ENCODE measurements around the gene BSND.
A peak's percentile ranks its signal among the peaks of the same experiment; 100 is the strongest.
"Not testable (repeated sequence)": the region's sequence is repeated elsewhere in the genome, so short reads cannot be mapped to it uniquely, and the experiment has no call there.

The BSND gene

DNA sequence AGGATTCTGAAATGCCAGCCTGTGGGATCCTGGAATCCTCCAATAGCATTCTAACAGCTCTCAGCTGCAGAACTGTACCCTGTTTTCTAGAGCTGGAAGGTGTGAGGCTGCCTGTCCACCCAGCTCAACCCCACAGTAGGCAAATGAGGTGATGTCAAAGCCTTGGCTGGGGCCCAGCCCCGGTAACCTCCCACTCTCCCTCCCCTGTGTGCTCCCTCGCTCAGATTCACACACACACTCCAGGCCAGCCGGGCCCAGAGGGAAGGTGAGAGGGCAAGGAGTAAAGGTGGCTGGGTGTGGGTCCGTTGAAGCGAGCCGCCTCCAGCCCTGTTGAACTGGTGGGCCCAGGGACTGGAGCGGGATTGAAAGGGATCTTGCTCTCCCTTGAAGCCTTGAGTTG is at the start of gene BSND:
TSS of gene BSND (plus strand) at position 257 of the 400 bp plus-strand sequence. CDS start 254 bp downstream, outside the sequence.
- no peak for DNase-seq

DNA sequence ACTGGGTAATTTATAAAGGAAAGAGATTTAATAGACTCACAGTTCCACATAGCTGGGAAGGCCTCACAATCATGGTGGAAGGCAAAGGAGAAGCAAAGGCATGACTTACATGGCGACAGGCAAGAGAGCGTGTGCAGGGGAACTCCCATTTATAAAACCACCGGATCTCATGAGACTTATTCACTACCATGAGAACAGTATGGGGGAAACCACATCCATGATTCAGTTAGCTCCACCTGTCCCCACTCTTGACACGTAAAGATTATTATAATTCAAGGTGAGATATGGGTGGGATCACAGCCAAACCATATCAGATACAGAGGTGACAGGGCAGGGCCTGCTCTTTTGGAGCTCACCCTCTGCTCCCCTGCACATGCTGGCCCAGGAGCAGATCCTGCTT is 49.7 kb upstream of the BSND start:
- DNase-seq: no peak

DNA sequence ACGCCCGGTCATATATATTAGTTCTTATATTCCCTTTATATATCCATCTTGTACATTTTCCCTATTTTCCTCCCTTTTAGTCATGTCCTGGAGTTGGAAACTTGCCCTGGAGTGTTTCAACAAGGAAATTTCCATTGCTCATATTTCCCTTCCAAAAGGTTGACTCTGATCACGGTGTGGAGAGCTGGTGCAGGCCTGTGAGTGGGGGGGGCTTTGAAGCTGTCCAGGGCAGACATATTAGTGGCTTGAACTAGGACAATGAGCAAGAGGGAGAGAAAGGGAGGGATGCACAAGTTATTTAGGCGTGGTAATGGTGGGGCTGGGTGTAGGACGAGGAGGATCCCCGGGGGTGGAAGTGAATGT is 48.7 kb upstream of the BSND start:
- DNase-seq: no peak

DNA sequence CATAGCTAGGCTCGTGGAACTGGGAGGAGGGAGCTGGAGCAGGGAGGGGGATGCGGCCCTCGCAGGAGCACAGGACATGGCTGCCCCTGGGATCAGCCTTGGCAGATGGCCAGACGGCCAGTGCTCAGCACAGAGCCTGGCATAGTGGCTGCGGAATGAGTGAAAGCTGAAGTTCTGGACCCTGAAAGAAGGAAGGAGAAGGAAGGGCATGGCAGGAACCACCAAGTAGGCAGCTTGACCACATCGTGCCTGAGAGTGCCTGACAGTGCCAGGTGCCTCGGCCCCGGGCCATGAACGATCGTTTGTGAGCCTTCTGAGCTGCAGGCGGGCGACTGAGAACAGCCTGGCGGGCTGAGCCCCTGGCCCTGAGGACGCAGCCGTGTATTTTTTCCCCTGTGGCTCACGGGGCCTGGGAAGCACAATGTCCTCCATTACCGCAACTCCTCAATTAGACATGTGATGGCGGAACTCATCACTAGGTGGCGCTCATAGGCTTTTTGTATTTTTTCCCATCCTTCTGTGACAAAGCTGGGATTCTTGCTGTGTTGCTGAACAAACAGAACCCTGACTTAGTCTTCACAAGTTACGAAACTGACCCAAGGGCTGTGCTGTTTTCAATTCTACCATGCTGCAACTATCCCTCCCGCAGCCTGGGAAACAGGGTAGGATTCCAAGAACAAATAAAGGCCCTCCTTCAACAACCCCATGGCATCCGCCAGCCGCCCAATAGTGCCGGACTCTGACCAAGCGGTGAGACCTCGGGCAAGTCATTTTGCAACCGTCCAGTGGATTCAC is 48.2 kb upstream of the BSND start:
- peak; percentile 42 for DNase-seq

DNA sequence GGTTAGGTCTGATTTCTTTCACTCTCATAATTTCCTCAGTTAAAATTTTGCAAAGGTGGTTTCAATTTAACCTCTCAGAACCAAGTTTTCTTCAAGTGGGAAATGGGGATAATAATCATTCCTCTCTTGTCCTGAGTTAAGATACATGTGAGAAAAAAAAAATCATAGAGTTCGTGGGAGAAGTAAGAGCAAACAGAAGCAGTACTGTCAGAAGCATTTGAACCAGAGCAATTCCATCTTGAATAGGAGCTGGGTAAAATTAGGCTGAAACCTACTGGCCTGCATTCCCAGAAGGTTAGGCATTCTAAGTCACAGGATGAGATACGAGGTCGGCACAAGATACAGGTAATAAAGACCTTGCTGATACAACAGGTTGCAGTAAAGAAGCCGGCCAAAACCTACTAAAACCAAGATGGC is 46.9 kb upstream of the BSND start:
- no peak for DNase-seq

DNA sequence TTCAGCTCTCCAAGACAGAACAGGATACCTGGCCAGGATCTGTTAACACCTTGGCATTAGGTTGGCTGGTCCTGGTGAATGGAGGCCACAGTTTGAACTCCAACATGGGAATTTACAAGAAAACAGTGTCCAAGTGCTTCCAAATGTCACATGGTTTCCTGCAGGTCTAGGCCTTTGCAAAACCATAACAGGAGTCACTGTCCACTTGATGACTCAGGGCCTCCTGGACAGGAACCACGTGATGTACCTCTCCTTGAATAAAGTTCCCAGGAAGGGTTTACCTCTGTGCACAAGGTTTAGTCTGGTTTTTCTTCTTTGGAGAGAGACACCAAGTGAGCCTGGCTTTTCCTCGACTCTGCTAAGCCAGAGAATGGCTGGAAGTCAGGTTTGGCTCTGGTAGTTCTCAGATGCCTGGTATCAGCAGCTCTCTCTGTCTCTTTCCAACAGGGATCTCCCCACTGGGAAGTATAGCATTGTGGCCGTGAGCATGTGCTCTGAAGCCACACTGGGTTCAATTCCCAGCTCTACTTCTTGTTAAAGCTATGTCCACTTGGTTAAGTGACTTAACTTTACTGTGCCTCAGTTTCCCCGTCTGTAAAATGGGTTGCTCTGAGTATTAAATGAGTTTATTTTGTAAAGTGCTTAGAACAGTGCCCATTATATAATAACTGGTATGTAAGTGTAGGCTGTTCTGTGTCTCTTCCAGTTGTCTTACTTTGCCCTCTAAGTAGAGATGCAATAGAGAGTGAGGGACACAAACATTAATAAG is 45.6 kb upstream of the BSND start:
- no peak for DNase-seq

DNA sequence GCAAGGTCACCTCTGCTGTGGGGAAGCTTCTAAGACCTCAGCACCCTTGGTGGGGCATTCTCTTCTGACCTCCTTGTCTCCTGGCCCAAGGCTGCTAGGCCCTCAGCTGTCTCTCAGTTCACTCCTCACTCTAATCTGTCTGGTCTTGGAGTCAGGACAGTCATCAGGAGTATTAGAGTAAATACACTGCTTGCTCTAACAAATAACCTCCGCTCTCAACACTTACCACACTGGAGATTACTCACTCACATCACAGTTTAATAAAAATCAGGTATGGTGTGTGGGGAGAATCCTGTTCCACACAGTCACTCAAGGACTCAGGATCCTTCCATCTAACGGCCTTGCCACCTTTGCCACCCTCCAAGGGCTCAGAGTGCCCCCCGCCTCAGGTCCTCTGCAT is 44.9 kb upstream of the BSND start:
- no peak for DNase-seq

DNA sequence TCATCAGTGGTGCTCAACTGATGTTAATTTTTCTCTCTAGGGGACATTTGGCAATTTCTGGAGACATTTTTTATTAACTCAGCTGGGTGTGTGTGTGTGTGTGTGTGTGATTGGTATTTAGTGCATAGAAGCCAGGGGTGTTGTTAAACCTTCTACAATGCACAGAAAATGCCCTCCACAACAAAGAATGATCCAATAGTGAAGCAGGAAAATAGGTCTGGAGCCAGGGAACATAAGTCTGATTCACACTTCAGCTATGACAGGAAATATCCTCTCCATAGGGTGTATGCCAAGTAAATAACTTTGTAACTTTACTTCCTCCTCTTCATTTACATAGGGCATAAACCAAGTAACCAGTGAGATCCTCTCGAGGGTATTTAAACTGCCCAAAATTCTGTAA is 43.4 kb upstream of the BSND start:
- no peak for DNase-seq

DNA sequence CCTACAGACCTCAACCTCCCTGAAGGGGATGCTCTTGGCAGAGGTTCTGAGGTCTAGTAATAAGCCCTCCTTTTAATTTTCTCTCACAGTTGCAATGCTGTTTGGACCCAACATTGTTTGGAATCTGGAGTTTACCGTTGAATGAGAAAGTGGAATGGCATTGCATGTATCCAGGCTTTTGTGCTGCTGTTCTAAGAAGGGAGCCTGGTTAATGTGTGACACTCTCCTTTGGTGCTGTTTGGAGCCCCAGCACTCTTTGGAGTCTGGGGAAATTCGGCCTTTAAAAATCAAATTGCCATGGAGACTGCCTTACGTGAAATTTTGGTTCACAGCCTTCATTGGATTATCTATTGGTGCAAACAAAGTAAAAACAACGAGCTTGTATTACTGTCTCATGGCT is 42.0 kb upstream of the BSND start:
- DNase-seq: no peak

DNA sequence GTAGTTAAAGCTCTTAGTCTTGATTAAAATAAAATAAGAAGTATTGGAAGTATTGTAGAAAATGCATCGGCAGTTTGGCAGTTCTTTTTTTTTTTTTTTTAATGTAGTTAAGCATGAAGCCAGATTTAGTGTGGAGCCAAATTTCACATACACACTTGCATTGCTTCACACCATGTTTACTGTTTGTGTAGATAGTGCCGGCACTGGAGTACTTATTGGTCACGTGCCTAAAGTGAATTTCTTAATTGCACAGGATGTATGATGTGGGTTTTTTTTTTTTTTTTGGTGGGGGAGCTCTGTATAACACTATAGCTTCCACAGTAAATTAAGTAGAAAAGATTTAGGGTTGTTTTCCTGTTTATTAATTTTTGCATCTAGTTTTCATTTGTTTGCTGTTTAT is 39.5 kb upstream of the BSND start:
- DNase-seq: no peak

DNA sequence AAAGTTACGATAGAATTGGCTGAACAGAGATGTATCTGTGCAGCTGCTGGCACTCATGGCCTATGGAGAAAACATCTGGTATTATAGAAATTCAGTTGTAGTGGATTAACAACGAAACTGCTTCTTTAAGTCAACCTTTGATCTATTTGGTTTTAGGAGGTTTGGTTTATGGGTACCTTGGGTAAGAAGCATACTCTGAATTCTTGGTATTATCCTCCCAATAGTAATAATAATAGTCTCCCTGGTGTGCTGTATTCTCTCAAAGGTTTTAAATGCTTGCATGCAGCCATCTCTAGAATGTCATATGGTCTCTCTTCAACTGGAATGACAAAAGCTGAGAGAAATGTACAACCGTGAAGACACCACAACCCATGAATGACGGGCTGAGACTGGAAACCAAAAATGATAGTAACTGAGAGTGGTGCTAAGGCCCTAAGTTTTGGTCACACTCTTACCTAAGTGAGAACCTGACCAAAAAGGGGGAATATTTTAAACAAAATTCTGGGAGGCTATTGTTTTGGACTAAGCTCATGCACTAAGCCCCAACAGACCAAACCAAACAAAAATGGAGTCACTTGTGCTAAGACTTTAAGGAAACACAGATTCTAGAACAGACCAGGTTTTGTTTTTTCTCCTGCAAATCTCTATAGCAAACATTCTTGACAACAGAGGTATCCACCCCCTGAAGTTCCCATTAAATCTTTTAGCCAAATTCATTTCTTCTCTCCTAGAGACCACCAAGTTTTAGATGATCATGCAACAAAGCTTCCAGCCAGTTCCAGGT is 35.9 kb upstream of the BSND start:
- DNase-seq: no peak

DNA sequence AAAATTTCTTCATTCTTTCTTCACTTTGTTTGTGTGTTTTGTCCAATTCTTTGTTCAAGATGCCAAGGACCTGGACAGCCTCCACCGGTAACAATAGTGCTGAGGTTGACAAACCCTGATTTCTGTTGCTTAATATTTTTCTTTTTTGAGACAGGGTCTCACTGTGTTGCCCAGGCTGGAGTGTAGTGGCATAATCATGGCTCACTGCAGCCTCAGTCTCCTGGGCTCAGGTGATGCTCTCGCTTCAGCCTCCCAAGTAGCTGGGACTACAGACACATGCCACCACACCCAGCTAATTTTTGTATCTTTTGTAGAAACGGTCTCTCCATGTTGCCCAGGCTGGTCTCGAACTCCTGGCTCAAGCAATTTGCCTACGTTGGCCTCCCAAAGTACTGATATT is 34.9 kb upstream of the BSND start:
- not testable (repeated sequence) for DNase-seq

DNA sequence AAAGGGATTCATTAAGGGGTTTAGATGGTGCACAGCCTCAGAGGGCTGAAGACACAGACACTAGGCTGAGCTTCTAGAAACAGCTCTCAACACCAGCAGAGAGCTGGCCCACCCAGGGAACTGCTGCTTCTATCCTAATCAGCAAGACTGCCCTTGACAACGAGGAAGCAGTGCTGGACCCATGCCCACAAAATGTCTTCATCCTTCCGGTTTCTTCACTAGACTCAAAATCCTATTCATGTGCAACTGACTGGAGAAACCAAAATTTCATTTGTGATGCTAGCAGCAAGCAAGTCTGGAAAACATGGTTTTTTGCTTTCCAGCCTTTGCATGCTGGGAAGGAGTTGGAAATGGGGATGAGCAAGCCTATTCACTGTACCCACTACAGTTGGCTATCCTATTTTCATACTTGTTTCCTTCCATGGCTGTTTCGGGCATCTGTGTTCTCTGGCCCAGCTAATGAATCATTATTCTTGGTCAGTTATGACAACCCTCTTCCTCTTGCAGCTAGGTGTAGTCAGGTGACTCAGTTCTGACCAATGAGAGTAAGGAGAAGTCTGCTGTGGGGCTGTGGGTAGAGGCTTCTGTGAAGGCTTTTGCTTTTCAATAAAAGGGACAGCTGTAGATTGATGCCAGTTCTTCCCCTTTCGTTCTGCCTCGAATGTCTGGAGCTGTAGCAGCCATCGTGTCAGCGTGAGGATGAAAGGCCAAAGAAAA is 33.0 kb upstream of the BSND start:
- no peak for DNase-seq

DNA sequence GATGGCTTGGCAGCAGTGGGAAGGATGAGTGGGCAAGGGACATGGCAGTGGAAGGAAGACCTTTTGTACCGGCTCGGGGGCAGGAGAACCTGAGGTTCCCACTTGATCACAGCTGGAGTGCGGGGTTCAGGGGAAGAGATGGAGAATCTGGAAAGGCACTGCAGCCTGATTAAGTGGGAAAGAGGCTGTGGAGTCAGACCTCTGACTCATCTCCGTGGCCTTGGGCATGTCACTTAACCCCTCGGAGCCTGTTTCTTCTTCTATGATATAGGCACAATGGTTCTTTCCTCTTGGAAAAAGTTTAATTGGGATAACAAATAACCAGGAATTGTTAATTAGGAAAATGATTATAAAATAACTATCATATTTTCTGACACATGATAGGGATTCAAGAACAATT is 31.4 kb upstream of the BSND start:
- DNase-seq: no peak

DNA sequence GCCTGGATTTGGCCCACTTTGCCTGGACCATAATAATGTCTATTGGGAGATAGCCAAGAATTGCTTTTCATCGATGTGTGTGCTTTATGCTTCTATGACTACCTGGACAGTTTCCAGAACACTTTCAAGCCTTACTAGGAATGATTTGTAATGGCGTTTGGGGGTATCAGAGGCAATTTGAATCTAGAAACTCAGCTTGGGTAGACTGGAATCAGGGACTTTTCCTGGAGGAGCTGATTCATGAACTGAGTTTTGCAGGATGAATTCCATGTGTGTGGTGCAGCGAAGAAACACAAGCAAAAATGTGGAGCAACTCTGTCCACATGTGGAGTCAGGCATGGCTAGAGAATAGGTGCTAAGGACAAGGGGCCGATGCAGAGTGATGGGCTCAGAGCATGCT is 30.2 kb upstream of the BSND start:
- no peak for DNase-seq

DNA sequence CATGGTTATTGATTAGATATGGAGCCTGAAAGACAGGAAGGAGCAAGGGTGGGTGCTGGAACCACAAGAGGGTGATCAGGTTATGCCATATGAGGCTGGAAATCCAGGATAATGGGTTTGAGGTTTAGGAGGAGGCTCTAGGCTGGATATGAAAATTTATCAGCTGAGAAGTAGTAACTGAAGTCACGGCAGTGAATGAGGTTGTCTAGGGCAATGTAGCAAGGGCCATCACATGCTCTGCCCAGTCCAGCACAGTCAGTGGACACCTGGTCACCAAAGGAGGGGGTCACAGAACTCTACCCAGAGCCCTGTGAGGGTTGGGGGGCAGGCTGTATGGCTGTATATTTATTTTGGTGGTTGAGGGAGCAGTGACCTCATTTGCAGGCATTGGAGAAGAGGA is 28.9 kb upstream of the BSND start:
- DNase-seq: no peak

DNA sequence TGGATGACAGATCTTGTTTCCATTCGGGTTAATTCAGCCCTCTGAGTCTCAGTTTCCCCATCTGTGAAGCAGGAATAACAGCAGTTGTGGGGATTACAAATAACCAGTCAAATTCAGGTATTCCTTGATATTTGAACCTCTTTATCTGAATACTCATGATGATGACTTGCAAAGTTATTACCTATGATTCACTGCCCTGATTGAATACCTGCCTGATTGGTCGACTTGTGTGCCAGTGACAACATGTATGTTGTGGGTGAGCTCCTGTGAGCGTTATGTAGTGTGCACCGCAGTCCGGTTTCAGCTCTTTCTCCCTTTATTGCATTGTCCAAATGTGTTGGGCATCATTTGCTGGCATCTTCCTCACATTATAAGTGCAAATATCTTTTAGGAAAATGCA is 27.8 kb upstream of the BSND start:
- DNase-seq: no peak

DNA sequence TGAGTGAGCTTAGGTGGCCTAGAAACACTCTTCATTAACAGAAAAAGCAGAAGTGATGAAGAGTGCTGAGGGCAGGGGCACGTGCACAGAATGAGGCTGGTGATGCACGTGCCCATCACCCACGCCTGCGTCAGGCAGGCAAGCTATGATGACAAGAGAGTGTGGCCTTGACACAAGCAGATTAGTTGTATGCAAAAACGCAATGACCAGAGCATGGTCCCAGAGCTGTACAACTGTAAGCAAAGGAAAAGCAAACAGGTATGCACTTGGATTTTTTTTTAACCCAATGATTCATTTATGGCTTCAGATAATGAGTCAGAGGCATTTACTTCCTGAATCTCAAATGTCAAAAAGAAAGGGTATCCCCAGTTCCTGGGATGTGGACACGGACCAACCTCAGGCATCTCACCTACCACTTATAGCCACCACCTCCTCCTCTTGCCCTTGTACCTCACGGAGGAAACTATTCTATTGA is 27.4 kb upstream of the BSND start:
- no peak for DNase-seq

DNA sequence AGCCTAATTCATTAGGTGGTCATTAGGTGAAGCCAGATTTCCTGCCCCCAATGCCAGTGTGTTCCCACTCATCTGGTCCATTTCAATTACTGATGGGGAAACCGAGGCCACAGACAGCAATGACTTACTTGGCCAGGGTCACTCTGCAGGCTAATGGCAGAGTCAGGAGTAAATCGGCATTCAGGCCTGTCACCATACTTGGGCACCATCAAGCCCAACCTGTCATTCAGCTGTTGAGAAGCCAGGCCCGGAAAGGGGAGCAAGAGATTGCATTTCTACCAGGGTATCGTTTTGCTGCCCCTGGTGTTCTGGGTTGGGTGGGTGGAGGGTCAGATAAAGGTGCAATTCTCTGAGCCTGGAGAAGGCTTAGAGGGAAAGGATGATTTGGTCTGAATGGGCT is 26.3 kb upstream of the BSND start:
- no peak for DNase-seq

DNA sequence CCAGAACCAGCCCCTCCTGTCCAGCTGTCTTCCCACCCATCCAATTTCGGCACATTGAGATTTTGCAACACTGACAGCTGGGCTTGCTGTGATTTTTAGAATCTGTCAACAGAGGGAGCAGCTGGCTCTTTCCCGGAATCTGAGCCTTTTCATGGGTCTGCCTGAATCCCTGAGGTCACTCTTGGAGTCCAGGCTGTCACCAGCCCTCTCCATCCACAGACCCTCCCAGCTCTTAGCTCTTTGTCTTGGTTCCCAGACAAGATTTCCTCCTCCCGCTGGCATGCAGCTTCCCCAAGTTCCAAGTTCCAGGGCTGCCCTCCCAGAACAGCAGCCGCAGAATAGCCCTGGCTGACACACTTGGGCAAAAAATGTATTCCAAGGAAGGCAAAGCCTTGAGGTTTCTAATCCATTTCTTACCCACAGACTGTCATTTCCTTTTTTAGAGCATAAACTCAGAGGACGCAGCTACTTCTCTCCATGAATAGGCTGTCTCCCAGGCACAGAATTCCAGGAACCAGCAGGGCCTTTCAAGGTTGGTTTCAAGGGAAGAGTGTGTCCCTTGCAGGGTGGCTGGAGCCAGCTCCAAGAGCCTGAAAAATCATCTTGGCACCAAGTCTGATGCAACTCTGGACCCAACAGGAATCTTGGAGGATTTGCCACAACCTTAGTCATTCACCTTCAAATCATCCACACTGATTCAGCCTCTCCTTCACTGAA is 25.4 kb upstream of the BSND start:
- no peak for DNase-seq

DNA sequence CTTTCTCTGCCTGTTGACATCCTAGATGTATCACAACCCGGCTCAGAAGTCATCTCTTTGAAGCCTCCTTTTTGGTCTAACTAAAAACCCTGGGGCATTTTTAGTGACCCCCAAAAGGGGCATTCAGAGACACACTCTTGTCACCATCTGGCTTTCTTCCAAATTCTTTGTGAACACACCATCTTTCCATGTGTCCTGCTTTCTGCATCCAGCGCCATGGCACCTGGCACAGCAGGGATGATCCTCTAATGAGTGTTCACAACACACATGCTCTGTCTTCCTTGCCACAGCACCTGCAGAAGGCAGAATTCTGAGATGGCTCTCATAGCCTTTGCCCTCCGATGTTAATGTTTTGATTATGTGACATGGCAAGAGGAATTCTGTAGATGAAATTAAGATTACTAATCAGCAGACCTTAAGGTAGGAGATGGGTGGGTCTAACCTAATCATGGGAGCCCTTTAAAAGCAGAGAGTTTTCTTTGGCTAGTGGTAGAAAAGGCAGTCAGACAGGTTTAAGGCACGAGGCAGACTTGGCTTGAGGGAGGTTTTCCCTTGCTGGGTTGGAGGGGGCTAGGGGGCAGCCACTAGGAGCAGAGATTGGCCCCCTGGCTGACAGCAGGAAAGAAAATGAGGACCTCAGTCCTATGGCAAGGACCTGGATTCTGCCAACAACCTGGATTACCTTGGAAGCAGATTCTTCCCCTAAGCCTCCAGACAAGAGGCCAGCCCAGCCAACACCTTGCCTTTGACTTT is 23.2 kb upstream of the BSND start:
- DNase-seq: no peak

DNA sequence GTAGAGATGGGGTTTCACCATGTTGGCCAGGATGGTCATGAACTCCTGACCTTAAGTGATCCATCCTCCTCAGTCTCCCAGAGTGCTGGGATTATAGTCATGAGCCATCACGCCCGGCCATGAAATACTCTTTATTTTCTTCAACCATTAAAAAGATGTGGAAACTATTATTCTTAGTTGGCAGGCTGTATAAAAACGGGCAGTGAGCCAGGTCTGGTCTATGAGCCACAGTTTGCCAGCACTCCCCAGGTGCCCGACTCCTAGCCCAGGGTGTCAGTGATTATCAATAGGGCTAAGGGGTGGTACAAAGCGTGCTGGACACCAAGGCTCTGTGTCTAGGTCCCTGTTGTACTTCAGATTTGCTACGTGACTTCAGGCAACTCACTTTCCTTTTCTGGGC is 22.0 kb upstream of the BSND start:
- no peak for DNase-seq

Data from activated gamma-delta T cell treated with Interleukin-2 at 50 U/mL for 16 hours (primary cell).